HepG2 (cell line): Measurements from ENCODE around the gene CARHSP1. TPM values are rescaled to one million over a fixed set of nuclear protein-coding genes. Genes with fewer than 3 reads are reported as not detected.

Experiments
- ARNTL ChIP-seq: sonication (generic); formaldehyde crosslinking; IDR thresholded peaks from 2 replicates; pipeline ENCODE4 v1.4.0; 2020; ENCODE audit warnings: mild to moderate bottlenecking, missing genetic modification reagents
- CBX5 ChIP-seq: sonication (generic); formaldehyde crosslinking; IDR thresholded peaks from 2 replicates; pipeline ENCODE4 v1.4.0; 2020; ENCODE audit warnings: missing genetic modification reagents, borderline replicate concordance
- FOXK2 ChIP-seq: fragments of 450-650 bp; IDR thresholded peaks from 2 replicates; pipeline ENCODE4 v1.6.1; 2016
- HOXD1 ChIP-seq: sonication (generic); formaldehyde crosslinking; IDR thresholded peaks from 2 replicates; pipeline ENCODE4 v1.5.0; 2020; ENCODE audit warnings: missing genetic modification reagents
- KMT2B ChIP-seq: IDR thresholded peaks from 2 replicates; pipeline ENCODE4 v1.6.1; 2016; ENCODE audit warnings: missing genetic modification reagents, missing compliant biosample characterization
- NR1H2 ChIP-seq: sonication (generic); formaldehyde crosslinking; IDR thresholded peaks from 2 replicates; pipeline ENCODE4 v1.8.1; 2022; ENCODE audit warnings: low read depth, missing genetic modification reagents, borderline replicate concordance
- RXRA ChIP-seq: sonication (generic); formaldehyde crosslinking; IDR thresholded peaks from 2 replicates; pipeline ENCODE4 v1.5.1; 2020; ENCODE audit warnings: missing genetic modification reagents
- TCF7L2 ChIP-seq: IDR thresholded peaks from 2 replicates; pipeline ENCODE4 v1.6.1; 2011; ENCODE audit warnings: mild to moderate bottlenecking, low read depth, low read length, moderate library complexity
- ZC3H4 ChIP-seq: sonication (generic); formaldehyde crosslinking; IDR thresholded peaks from 2 replicates; pipeline ENCODE4 v1.4.0; 2020; ENCODE audit warnings: missing genetic modification reagents, borderline replicate concordance
- ZNF292 ChIP-seq: sonication (generic); formaldehyde crosslinking; IDR thresholded peaks from 2 replicates; pipeline ENCODE4 v1.8.1; 2022; ENCODE audit warnings: mild to moderate bottlenecking, low read depth, missing genetic modification reagents, borderline replicate concordance
- ZNF335 ChIP-seq: sonication (generic); formaldehyde crosslinking; IDR thresholded peaks from 2 replicates; pipeline ENCODE4 v1.4.0; 2020; ENCODE audit warnings: missing genetic modification reagents
- ZNF383 ChIP-seq: sonication (generic); formaldehyde crosslinking; IDR thresholded peaks from 2 replicates; pipeline ENCODE4 v1.4.0; 2020; ENCODE audit warnings: missing genetic modification reagents, mild to moderate bottlenecking, borderline replicate concordance
- ZNF530 ChIP-seq: sonication (generic); formaldehyde crosslinking; IDR thresholded peaks from 2 replicates; pipeline ENCODE4 v1.5.0; 2020; ENCODE audit warnings: low read depth, mild to moderate bottlenecking, missing genetic modification reagents
- ZNF678 ChIP-seq: sonication (generic); formaldehyde crosslinking; IDR thresholded peaks from 2 replicates; pipeline ENCODE4 v1.4.0; 2020; ENCODE audit warnings: mild to moderate bottlenecking, missing genetic modification reagents
- polyA plus RNA-seq, 8 experiments: library from polyadenylated mRNA; depleted of rRNA in 3 of 8; stranded (reverse) in 7 of 8; unstranded in 1 of 8; fragments of >200 nt; fragmentation: Illumina TruSeq in 4 of 8; extraction: Trizol in 4 of 8; gene quantifications; 2 replicates each; pipeline versions ENCODE4 v1.2.1 to v1.2.3, GENCODE V29; 2011 to 2016; ENCODE audit warnings: low read depth in 4 of 8, missing spikeins in 1 of 8, mixed read lengths in 1 of 8; ENCODE audit not compliant: insufficient read depth in 1 of 8
- total RNA-seq, 5 experiments: library from RNA; depleted of rRNA; stranded (reverse); fragments of >200 nt; fragmentation: Illumina TruSeq; extraction: Trizol; gene quantifications; 2 replicates each; pipeline ENCODE4 v1.2.3, GENCODE V29; 2016; ENCODE audit warnings: low read depth in 1 of 5
- TF ChIP-seq, protein P1 (sequence below): sonication (generic); formaldehyde crosslinking; IDR thresholded peaks from 2 replicates; pipeline ENCODE4 v1.4.0; 2020; ENCODE audit warnings: missing genetic modification reagents
- TF ChIP-seq, protein P2 (sequence below), 2 experiments: sonication (generic) in 1 of 2; formaldehyde crosslinking in 1 of 2; IDR thresholded peaks; 2 replicates each; pipeline versions ENCODE4 v1.5.1 to v1.6.1; 2011 to 2020; ENCODE audit warnings: borderline replicate concordance in 1 of 2, low read depth in 1 of 2, low read length in 1 of 2, mild to moderate bottlenecking in 1 of 2, missing genetic modification reagents in 1 of 2, moderate library complexity in 1 of 2
- TF ChIP-seq, protein P3 (sequence below): conservative IDR thresholded peaks from 2 replicates; pipeline ENCODE4 v1.6.1; 2018; ENCODE audit warnings: missing genetic modification reagents
- TF ChIP-seq, protein P4 (sequence below): sonication (generic); formaldehyde crosslinking; IDR thresholded peaks from 2 replicates; pipeline ENCODE4 v1.4.0; 2020; ENCODE audit warnings: low read depth, mild to moderate bottlenecking, missing genetic modification reagents
- TF ChIP-seq, protein P5 (sequence below): sonication (generic); formaldehyde crosslinking; IDR thresholded peaks from 2 replicates; pipeline ENCODE4 v1.4.0; 2020; ENCODE audit warnings: missing genetic modification reagents, mild to moderate bottlenecking, borderline replicate concordance
- TF ChIP-seq, protein P6 (sequence below): sonication (generic); formaldehyde crosslinking; IDR thresholded peaks from 2 replicates; pipeline ENCODE4 v1.5.0; 2020; ENCODE audit warnings: missing genetic modification reagents

CARHSP1 gene
- total and polyA plus RNA-seq, 2 of the 13 experiments (the other 11 are each of a cell fraction or from before 2014, with no cell fraction given), result 173 to 345 TPM

DNA sequence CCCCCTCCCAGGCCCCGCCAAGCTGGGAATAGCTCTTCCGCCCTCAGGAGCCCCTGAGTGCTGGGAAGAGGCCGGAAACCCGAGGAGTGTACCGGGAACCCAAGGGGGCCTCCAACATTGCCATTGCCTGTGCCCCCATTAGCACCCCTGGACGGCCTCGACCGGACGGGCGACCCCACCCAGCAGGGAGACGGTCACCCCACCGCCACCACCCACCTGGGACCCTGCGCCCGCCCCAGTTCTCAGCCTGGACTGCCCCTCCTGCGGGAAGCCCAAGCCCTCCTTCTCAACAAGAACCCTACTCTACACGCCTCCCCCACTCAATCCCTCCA is 2.0 kb downstream of the CARHSP1 start (continued):
- TF ChIP-seq, protein P1, sequence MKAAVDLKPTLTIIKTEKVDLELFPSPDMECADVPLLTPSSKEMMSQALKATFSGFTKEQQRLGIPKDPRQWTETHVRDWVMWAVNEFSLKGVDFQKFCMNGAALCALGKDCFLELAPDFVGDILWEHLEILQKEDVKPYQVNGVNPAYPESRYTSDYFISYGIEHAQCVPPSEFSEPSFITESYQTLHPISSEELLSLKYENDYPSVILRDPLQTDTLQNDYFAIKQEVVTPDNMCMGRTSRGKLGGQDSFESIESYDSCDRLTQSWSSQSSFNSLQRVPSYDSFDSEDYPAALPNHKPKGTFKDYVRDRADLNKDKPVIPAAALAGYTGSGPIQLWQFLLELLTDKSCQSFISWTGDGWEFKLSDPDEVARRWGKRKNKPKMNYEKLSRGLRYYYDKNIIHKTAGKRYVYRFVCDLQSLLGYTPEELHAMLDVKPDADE, result peak; percentile 35; the same call in 1 of the 2 replicates
- no peak; the same call in 1 of the 2 replicates for TF ChIP-seq RXRA (CRISPR knock-in tag)
- TF ChIP-seq TCF7L2, result no peak
- no peak for TF ChIP-seq HOXD1 (CRISPR knock-in tag)
- no peak for TF ChIP-seq NR1H2 (CRISPR knock-in tag)
- TF ChIP-seq ARNTL, result no peak
- TF ChIP-seq ZNF530 (CRISPR knock-in tag), result no peak
- no peak for TF ChIP-seq FOXK2
- TF ChIP-seq, protein P2, sequence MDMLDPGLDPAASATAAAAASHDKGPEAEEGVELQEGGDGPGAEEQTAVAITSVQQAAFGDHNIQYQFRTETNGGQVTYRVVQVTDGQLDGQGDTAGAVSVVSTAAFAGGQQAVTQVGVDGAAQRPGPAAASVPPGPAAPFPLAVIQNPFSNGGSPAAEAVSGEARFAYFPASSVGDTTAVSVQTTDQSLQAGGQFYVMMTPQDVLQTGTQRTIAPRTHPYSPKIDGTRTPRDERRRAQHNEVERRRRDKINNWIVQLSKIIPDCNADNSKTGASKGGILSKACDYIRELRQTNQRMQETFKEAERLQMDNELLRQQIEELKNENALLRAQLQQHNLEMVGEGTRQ (IDR thresholded peaks at IDR 0.05; ENCODE audit: low read depth, low read length), result no peak
- TF ChIP-seq, protein P2 (CRISPR knock-in tag; IDR thresholded peaks at IDR 0.05; ENCODE audit: borderline replicate concordance), result no peak
- TF ChIP-seq ZNF335 (CRISPR knock-in tag), result no peak
- no peak for TF ChIP-seq CBX5 (CRISPR knock-in tag)
- TF ChIP-seq KMT2B (CRISPR knock-in tag), result peak; percentile 22; the same call in 1 of the 2 replicates
- no peak for TF ChIP-seq ZNF383
- TF ChIP-seq, protein P3, sequence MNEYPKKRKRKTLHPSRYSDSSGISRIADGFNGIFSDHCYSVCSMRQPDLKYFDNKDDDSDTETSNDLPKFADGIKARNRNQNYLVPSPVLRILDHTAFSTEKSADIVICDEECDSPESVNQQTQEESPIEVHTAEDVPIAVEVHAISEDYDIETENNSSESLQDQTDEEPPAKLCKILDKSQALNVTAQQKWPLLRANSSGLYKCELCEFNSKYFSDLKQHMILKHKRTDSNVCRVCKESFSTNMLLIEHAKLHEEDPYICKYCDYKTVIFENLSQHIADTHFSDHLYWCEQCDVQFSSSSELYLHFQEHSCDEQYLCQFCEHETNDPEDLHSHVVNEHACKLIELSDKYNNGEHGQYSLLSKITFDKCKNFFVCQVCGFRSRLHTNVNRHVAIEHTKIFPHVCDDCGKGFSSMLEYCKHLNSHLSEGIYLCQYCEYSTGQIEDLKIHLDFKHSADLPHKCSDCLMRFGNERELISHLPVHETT, result no peak
- TF ChIP-seq ZC3H4, result no peak
- TF ChIP-seq ZNF292 (CRISPR knock-in tag), result 0 out of 2 replicates have a peak, but pooled peaks have one; percentile 4
- TF ChIP-seq ZNF678 (CRISPR knock-in tag), result 0 out of 2 replicates have a peak, but pooled peaks have one; percentile 57
- TF ChIP-seq, protein P4, sequence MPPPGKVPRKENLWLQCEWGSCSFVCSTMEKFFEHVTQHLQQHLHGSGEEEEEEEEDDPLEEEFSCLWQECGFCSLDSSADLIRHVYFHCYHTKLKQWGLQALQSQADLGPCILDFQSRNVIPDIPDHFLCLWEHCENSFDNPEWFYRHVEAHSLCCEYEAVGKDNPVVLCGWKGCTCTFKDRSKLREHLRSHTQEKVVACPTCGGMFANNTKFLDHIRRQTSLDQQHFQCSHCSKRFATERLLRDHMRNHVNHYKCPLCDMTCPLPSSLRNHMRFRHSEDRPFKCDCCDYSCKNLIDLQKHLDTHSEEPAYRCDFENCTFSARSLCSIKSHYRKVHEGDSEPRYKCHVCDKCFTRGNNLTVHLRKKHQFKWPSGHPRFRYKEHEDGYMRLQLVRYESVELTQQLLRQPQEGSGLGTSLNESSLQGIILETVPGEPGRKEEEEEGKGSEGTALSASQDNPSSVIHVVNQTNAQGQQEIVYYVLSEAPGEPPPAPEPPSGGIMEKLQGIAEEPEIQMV, result no peak
- TF ChIP-seq, protein P5, sequence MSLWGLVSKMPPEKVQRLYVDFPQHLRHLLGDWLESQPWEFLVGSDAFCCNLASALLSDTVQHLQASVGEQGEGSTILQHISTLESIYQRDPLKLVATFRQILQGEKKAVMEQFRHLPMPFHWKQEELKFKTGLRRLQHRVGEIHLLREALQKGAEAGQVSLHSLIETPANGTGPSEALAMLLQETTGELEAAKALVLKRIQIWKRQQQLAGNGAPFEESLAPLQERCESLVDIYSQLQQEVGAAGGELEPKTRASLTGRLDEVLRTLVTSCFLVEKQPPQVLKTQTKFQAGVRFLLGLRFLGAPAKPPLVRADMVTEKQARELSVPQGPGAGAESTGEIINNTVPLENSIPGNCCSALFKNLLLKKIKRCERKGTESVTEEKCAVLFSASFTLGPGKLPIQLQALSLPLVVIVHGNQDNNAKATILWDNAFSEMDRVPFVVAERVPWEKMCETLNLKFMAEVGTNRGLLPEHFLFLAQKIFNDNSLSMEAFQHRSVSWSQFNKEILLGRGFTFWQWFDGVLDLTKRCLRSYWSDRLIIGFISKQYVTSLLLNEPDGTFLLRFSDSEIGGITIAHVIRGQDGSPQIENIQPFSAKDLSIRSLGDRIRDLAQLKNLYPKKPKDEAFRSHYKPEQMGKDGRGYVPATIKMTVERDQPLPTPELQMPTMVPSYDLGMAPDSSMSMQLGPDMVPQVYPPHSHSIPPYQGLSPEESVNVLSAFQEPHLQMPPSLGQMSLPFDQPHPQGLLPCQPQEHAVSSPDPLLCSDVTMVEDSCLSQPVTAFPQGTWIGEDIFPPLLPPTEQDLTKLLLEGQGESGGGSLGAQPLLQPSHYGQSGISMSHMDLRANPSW (CRISPR knock-in tag), result no peak
- TF ChIP-seq, protein P6, sequence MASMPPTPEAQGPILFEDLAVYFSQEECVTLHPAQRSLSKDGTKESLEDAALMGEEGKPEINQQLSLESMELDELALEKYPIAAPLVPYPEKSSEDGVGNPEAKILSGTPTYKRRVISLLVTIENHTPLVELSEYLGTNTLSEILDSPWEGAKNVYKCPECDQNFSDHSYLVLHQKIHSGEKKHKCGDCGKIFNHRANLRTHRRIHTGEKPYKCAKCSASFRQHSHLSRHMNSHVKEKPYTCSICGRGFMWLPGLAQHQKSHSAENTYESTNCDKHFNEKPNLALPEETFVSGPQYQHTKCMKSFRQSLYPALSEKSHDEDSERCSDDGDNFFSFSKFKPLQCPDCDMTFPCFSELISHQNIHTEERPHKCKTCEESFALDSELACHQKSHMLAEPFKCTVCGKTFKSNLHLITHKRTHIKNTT, result no peak
